Type B pancreatic cell (in vitro differentiated cells): Measurements from ENCODE around the gene PTHLH. TPM values are rescaled to one million over a fixed set of nuclear protein-coding genes. Genes with fewer than 3 reads are reported as not detected.

ENCODE experiments used
- DNase-seq: peaks from one replicate; pipeline ENCODE4 v3.0.0; 2021; ENCODE audit warnings: mixed read lengths; ENCODE audit not compliant: unreplicated experiment; ENCODE audit errors: extremely low spot score
- H3K27ac Mint-ChIP-seq: 2 replicates; pipeline ENCODE4 v1.8.0; 2021; ENCODE audit warnings: mild to moderate bottlenecking, mixed read lengths
- H3K27me3 Mint-ChIP-seq: 2 replicates; pipeline ENCODE4 v1.8.0; 2021; ENCODE audit warnings: mixed read lengths
- H3K36me3 Mint-ChIP-seq: 2 replicates; pipeline ENCODE4 v1.8.0; 2021; ENCODE audit warnings: mixed read lengths
- H3K4me1 Mint-ChIP-seq: one replicate; pipeline ENCODE4 v1.8.0; 2021; ENCODE audit warnings: mixed read lengths; ENCODE audit not compliant: unreplicated experiment
- H3K4me3 Mint-ChIP-seq: 2 replicates; pipeline ENCODE4 v1.8.0; 2021; ENCODE audit warnings: mild to moderate bottlenecking, mixed read lengths
- H3K9me3 Mint-ChIP-seq: 2 replicates; pipeline ENCODE4 v1.8.0; 2021; ENCODE audit warnings: mixed read lengths
- CTCF ChIP-seq: fragments of 200-600 bp; sonication (generic); conservative IDR thresholded peaks from 2 replicates; pipeline ENCODE4 v1.5.0; 2021; ENCODE audit warnings: antibody characterized with exemption, mild to moderate bottlenecking
- long read RNA-seq: library from polyadenylated mRNA; unstranded; transcript quantifications from one replicate; pipeline ENCODE4 v2.0.0, GENCODE V29; 2020
- total RNA-seq: library from RNA; stranded (reverse); gene quantifications from 2 replicates; pipeline ENCODE4 v1.2.1, GENCODE V29; 2021; ENCODE audit warnings: low replicate concordance

Gene PTHLH
- total RNA-seq, result 6.3 and 38.1 TPM in 2 replicates
- long read RNA-seq, transcript PTHLH-202 (3 exons, 1,674 nt), result major isoform, 24 of 107 reads
- long read RNA-seq, transcript PTHLH-205 (3 exons, 1,891 nt), result minor isoform, 6 of 107 reads
- long read RNA-seq, partial matches to known transcripts, result 17 of 107 reads
- long read RNA-seq, other reads (novel, unspliced or antisense), result 55 of 107 reads

- Mint-ChIP-seq H3K27ac (no peak within 1 kb of the TSS), H3K36me3 (peaks cover 8% of the 10 kb centered on the region), H3K27me3 (peaks cover 96% of the 10 kb centered on the region), H3K4me3 (peak within 1 kb of the TSS; percentile 91), H3K4me1 (peaks cover 5% of the 10 kb centered on the region), H3K9me3 (no peaks in the 10 kb centered on the region)
- no peak for TF ChIP-seq CTCF
- DNase-seq, result no peak
Measured at GRCh38 chr12:27972721-27973120, at the start of gene PTHLH. PTHLH (minus strand) TSS chr12:27972733; CDS start chr12:27969494, 3,239 bp downstream.

- no peak for TF ChIP-seq CTCF
- Mint-ChIP-seq H3K27ac (no peak overlapping the region), H3K4me3 (no peak overlapping the region), H3K36me3 (no peaks in the 10 kb centered on the region), H3K27me3 (peaks cover 15% of the 10 kb centered on the region), H3K4me1 (no peaks in the 10 kb centered on the region), H3K9me3 (no peaks in the 10 kb centered on the region)
- no peak for DNase-seq
Measured at GRCh38 chr12:28021704-28022103, 49.2 kb upstream of the PTHLH start.

GRCh38 chr12:28017873-28018255 is 45.3 kb upstream of the PTHLH start:
- Mint-ChIP-seq H3K36me3 (no peaks in the 10 kb centered on the region), H3K27me3 (peaks cover 19% of the 10 kb centered on the region), H3K4me3 (no peak overlapping the region), H3K27ac (no peak overlapping the region), H3K4me1 (no peaks in the 10 kb centered on the region), H3K9me3 (no peaks in the 10 kb centered on the region)
- DNase-seq, result no peak
- TF ChIP-seq CTCF, result no peak

GRCh38 chr12:28017126-28017872 is 44.8 kb upstream of the PTHLH start:
- Mint-ChIP-seq H3K4me1 (no peaks in the 10 kb centered on the region), H3K4me3 (no peak overlapping the region), H3K9me3 (no peaks in the 10 kb centered on the region), H3K36me3 (no peaks in the 10 kb centered on the region), H3K27ac (no peak overlapping the region), H3K27me3 (peaks cover 19% of the 10 kb centered on the region)
- TF ChIP-seq CTCF, result no peak
- DNase-seq, result no peak

- Mint-ChIP-seq H3K27me3 (peaks cover 19% of the 10 kb centered on the region), H3K9me3 (no peaks in the 10 kb centered on the region), H3K27ac (no peak overlapping the region), H3K36me3 (no peaks in the 10 kb centered on the region), H3K4me1 (no peaks in the 10 kb centered on the region), H3K4me3 (no peak overlapping the region)
- DNase-seq, result no peak
- no peak for TF ChIP-seq CTCF
Measured at GRCh38 chr12:28015165-28015564, 42.6 kb upstream of the PTHLH start.
